ENCODE measurements around the gene KATNAL1. TPM values are rescaled to one million over a fixed set of nuclear protein-coding genes. Genes with fewer than 3 reads are reported as not detected.

The KATNAL1 gene
- total RNA-seq (10 to 100 TPM; 37.1 to 43.8 TPM), polyA plus RNA-seq (1 to 10 TPM; 6.3 to 6.9 TPM)
- long read RNA-seq, donor 1, full-length matches to known transcripts: 15 of 24 reads
- long read RNA-seq, donor 1, partial matches to known transcripts: 0 of 24 reads
- long read RNA-seq, donor 1, other reads (novel, unspliced or antisense): 9 of 24 reads
- long read RNA-seq, donor 2, full-length matches to known transcripts: 2 of 9 reads
- long read RNA-seq, donor 2, partial matches to known transcripts: 0 of 9 reads
- long read RNA-seq, donor 2, other reads (novel, unspliced or antisense): 7 of 9 reads

DNA sequence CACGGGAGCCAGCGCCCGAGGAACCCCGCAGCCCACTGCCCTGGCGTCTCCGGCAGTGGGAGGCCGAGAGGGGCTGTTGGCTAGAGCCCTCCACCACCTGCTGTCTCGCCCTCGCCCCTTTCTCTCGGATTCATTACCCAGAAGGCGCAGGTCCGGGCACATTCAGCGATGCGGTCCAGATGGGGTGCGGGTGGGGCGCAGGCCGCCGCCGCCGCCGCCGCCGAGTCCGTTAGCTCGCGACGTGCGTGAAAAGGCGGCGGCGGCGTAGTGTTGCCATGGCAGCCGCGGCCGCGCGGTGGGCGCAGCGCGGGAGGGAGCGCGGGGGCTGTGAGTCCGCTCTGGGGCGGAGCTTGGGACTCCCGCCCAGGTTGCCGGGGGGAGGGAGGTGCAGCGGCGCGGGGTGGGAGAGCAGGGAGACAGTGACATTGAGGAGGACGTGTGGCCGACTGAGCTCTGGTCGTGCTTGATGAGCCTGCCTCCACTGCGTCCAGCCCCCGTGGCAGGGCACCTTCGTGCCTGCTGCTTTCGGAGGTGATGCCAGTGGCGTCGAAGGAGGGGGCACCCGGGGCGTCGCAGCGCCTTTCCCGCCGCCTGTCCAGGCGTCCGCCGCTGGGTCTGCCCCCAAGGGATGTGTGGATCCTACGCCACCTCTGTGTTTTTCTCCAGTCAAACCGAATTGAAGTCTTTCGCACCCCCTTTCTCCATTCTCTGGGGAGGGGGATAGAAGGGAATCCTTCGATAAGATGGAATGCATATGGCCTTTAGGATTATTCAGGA lies at the start of gene KATNAL1:
KATNAL1 (minus strand) TSS at position 358 of the 777 bp plus-strand sequence. CDS start 23,774 bp downstream, outside the sequence.
- H3K4me1 ChIP-seq (ENCODE audit: control insufficient read depth in 1 of 2, insufficient read depth in 2 of 2, low read length in 2 of 2): peaks cover 0 to 4% of the 10 kb centered on the region in 2 donors
- DNase-seq (peak; percentile 87 to 94), ATAC-seq (ENCODE audit: low FRiP score) (peak; percentile 92)
- H3K4me3 ChIP-seq (ENCODE audit: low read length in 2 of 2): peak within 1 kb of the TSS; percentile 84 to 98
- H3K9me3 ChIP-seq (ENCODE audit: control insufficient read depth, low read length): no peaks in the 10 kb centered on the region
- no peaks in the 10 kb centered on the region for H3K36me3 ChIP-seq (ENCODE audit: control insufficient read depth in 1 of 2, insufficient read depth in 2 of 2, low read length in 1 of 2)
- peak within 1 kb of the TSS in 1 of 2 donors; percentile 62 for H3K27ac ChIP-seq (ENCODE audit: low read depth in 1 of 2, low read length in 2 of 2)
- no peaks in the 10 kb centered on the region for H3K27me3 ChIP-seq (ENCODE audit: control insufficient read depth in 1 of 2, insufficient read depth in 2 of 2, low read length in 1 of 2)
- WGBS, 2 donors: 0 to 1% methylated on average over 63 to 71 of the region's 71 CpGs
- intact Hi-C loops (cut with DNase I): loop anchor here (5.0 to 10.0 kb wide), 5 partner anchors 35 to 310 kb away; partner anchors contain the start of genes UBE2L5 (in 1 of the 2) and USPL1 (in 1 of the 2)

DNA sequence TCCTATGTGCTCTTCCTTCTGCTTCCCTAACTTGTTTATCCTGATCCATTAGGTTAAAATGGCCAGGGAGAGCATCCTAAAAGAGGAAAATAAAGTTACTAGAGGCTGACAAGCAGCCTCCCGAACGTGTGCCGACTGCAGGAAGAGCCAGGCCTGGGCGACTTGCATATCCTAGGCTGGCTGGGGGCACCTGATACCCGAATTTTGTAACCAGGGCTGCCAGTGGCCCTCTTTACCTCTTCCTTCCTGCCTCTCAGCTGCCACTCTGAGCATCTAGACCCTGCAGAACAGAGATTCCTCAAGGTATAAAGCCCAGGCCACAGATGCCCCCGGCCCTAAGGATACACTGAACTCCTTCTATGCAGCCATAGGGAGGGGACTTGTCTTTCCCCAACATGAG lies 48.5 kb upstream of the KATNAL1 start:
- intact Hi-C loops (cut with DNase I): no loop called here
- Histone ChIP-seq H3K4me3 (ENCODE audit: low read length in 2 of 2) (no peak overlapping the region), H3K36me3 (ENCODE audit: control insufficient read depth in 1 of 2, insufficient read depth in 2 of 2, low read length in 1 of 2) (no peaks in the 10 kb centered on the region), H3K27me3 (ENCODE audit: control insufficient read depth in 1 of 2, insufficient read depth in 2 of 2, low read length in 1 of 2) (no peaks in the 10 kb centered on the region), H3K27ac (ENCODE audit: low read depth in 1 of 2, low read length in 2 of 2) (no peak overlapping the region), H3K9me3 (ENCODE audit: control insufficient read depth, low read length) (peaks cover 2% of the 10 kb centered on the region), H3K4me1 (ENCODE audit: control insufficient read depth in 1 of 2, insufficient read depth in 2 of 2, low read length in 2 of 2) (no peaks in the 10 kb centered on the region)
- ATAC-seq (ENCODE audit: low FRiP score) (no peak), DNase-seq (no peak)
- 83 to 88% methylated on average over 6 of the region's 6 CpGs for WGBS, 2 donors

DNA sequence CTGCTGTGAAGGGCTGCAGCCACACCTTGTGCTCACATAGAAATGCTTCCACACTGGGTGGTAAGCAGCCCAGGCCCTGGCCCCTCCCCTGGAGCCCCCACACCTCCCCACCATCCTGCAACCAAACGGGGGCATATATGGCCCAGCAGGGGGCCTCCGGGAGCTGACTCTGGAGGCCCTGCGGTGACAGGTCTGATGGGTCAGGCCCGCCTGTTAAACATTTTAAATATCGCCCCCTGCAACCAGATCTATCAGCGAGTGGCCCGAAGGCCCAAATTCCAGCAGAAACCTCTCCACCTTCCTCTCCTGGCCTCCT lies 48.0 kb upstream of the KATNAL1 start:
- DNase-seq (no peak), ATAC-seq (ENCODE audit: low FRiP score) (peak; percentile 35)
- no peaks in the 10 kb centered on the region for H3K4me1 ChIP-seq (ENCODE audit: control insufficient read depth in 1 of 2, insufficient read depth in 2 of 2, low read length in 2 of 2)
- intact Hi-C loops (cut with DNase I): no loop called here
- H3K9me3 ChIP-seq (ENCODE audit: control insufficient read depth, low read length): peaks cover 2% of the 10 kb centered on the region
- no peaks in the 10 kb centered on the region for H3K36me3 ChIP-seq (ENCODE audit: control insufficient read depth in 1 of 2, insufficient read depth in 2 of 2, low read length in 1 of 2)
- 77 to 79% methylated on average over 7 of the region's 7 CpGs for WGBS, 2 donors
- H3K4me3 ChIP-seq (ENCODE audit: low read length in 2 of 2): no peak overlapping the region
- H3K27me3 ChIP-seq (ENCODE audit: control insufficient read depth in 1 of 2, insufficient read depth in 2 of 2, low read length in 1 of 2): no peaks in the 10 kb centered on the region
- H3K27ac ChIP-seq (ENCODE audit: low read depth in 1 of 2, low read length in 2 of 2): no peak overlapping the region

DNA sequence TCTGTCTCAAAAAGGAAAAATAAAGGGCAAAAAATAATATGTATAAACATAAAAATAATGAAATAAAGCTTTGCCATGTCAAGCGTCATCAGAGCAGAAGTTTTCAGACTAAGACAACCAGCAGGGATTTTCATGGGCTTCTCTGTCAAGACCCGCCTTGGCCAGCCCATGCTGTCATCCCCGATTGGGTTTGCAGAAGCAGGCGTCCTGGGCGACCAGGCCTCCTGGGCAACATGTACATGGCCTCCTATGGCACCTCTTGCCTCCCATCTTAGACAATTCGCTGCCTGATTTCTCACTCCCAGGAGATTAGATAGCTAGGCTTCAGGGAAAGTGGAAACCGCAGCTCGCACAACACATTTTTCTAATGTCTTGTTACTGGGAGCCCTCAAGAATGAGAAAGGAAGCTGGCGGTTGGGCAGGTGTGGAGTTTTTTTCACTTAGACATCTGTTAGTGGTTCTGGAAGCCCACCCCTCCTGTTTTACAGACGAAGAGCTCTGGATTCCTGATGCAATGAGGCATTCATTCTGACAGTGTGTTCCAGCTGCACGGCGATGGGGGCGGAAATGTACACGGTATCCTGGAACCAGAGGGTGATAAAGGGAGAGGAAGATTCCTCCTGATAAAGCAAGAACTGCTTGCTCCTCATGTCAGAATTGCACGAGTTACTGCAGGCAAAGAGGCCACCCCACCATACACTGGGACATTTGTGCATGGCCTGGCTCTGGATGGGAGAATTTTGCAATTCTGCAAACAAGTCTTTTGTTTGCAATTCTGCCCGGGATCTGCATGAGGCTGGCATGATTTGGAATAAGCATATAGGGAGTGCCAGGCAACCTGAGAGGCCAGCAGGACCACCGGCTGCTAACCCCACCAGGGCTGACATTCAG lies 47.4 kb upstream of the KATNAL1 start:
- Histone ChIP-seq H3K9me3 (ENCODE audit: control insufficient read depth, low read length) (peaks cover 2% of the 10 kb centered on the region), H3K27me3 (ENCODE audit: control insufficient read depth in 1 of 2, insufficient read depth in 2 of 2, low read length in 1 of 2) (no peaks in the 10 kb centered on the region), H3K27ac (ENCODE audit: low read depth in 1 of 2, low read length in 2 of 2) (no peak overlapping the region), H3K4me1 (ENCODE audit: control insufficient read depth in 1 of 2, insufficient read depth in 2 of 2, low read length in 2 of 2) (no peaks in the 10 kb centered on the region), H3K4me3 (ENCODE audit: low read length in 2 of 2) (no peak overlapping the region), H3K36me3 (ENCODE audit: control insufficient read depth in 1 of 2, insufficient read depth in 2 of 2, low read length in 1 of 2) (no peaks in the 10 kb centered on the region)
- intact Hi-C loops (cut with DNase I): no loop called here
- no peak for ATAC-seq (ENCODE audit: low FRiP score)
- WGBS, 2 donors: 86 to 88% methylated on average over 17 of the region's 17 CpGs
- DNase-seq: no peak

DNA sequence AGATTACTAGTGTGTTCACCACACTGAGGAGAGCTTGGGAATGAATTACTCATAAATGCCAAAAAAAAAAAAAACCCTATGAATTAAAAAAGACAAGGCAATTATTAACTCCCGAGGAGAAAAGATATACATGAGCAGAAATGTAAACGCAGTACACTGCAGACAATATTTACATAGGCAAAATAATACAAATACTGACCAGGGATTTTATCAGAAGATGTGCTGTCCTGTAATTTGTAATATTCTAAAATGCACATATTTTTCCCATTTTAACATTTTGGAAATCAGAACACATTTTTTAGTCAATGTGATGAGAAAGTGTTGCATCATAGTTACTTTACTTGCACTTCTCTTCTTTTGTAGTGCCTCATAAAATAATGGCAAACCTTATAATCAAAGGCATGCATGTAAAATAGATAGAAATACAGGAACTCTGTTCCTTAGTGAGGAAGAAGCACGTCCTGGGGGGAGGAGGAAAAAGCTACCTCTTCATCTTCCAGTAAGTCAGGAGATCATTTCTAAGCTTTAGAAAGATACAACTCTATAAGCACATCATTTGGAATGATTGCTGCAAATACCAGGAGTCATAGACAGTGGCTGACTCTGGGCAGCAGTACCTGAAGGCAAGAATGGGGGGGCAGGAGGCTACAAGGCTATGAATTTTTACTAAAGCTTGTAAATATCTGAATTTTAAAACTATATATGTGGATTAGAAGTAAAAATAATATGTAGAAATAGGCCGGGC lies 46.3 kb upstream of the KATNAL1 start:
- Histone ChIP-seq H3K4me3 (ENCODE audit: low read length in 2 of 2) (no peak overlapping the region), H3K27me3 (ENCODE audit: control insufficient read depth in 1 of 2, insufficient read depth in 2 of 2, low read length in 1 of 2) (no peaks in the 10 kb centered on the region), H3K9me3 (ENCODE audit: control insufficient read depth, low read length) (peaks cover 2% of the 10 kb centered on the region), H3K4me1 (ENCODE audit: control insufficient read depth in 1 of 2, insufficient read depth in 2 of 2, low read length in 2 of 2) (no peaks in the 10 kb centered on the region), H3K27ac (ENCODE audit: low read depth in 1 of 2, low read length in 2 of 2) (no peak overlapping the region), H3K36me3 (ENCODE audit: control insufficient read depth in 1 of 2, insufficient read depth in 2 of 2, low read length in 1 of 2) (no peaks in the 10 kb centered on the region)
- ATAC-seq (ENCODE audit: low FRiP score) (no peak), DNase-seq (no peak)
- intact Hi-C loops (cut with DNase I): no loop called here
- 87 to 90% methylated on average over 4 of the region's 4 CpGs for WGBS, 2 donors

GRCh38 chr13:30353060-30353459 lies 45.7 kb upstream of the KATNAL1 start:
- DNase-seq (no peak), ATAC-seq (ENCODE audit: low FRiP score) (no peak)
- Histone ChIP-seq H3K36me3 (ENCODE audit: control insufficient read depth in 1 of 2, insufficient read depth in 2 of 2, low read length in 1 of 2) (no peaks in the 10 kb centered on the region), H3K4me1 (ENCODE audit: control insufficient read depth in 1 of 2, insufficient read depth in 2 of 2, low read length in 2 of 2) (no peaks in the 10 kb centered on the region), H3K27ac (ENCODE audit: low read depth in 1 of 2, low read length in 2 of 2) (no peak overlapping the region), H3K9me3 (ENCODE audit: control insufficient read depth, low read length) (peaks cover 2% of the 10 kb centered on the region), H3K4me3 (ENCODE audit: low read length in 2 of 2) (no peak overlapping the region), H3K27me3 (ENCODE audit: control insufficient read depth in 1 of 2, insufficient read depth in 2 of 2, low read length in 1 of 2) (no peaks in the 10 kb centered on the region)
- WGBS, 2 donors: 88 to 90% methylated on average over 4 of the region's 4 CpGs
- intact Hi-C loops (cut with DNase I): no loop called here

DNA sequence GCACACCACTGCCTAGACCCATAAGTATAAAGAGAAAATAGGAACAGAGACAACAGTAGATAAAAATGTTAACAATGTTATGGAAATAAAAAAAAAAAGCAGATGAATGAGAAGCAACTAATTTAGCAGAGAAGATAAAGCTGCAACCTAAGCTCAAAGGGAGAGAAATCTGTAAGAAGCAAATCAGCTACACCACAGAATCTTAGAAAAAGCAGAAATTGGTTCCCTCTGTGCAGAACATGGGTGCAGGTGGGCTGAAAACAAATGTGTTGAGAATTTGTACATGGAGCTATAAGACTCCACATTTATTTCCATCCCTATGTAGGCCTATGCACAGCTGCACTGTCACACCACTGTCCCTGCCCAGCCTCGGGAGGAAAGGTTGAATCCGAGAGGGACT lies 44.8 kb upstream of the KATNAL1 start:
- Histone ChIP-seq H3K9me3 (ENCODE audit: control insufficient read depth, low read length) (peaks cover 2% of the 10 kb centered on the region), H3K4me3 (ENCODE audit: low read length in 2 of 2) (no peak overlapping the region), H3K4me1 (ENCODE audit: control insufficient read depth in 1 of 2, insufficient read depth in 2 of 2, low read length in 2 of 2) (no peaks in the 10 kb centered on the region), H3K36me3 (ENCODE audit: control insufficient read depth in 1 of 2, insufficient read depth in 2 of 2, low read length in 1 of 2) (no peaks in the 10 kb centered on the region), H3K27me3 (ENCODE audit: control insufficient read depth in 1 of 2, insufficient read depth in 2 of 2, low read length in 1 of 2) (no peaks in the 10 kb centered on the region), H3K27ac (ENCODE audit: low read depth in 1 of 2, low read length in 2 of 2) (no peak overlapping the region)
- WGBS, 2 donors: 95 to 98% methylated on average over 2 of the region's 2 CpGs
- intact Hi-C loops (cut with DNase I): no loop called here
- DNase-seq (no peak), ATAC-seq (ENCODE audit: low FRiP score) (no peak)

GRCh38 chr13:30346789-30347167 lies 39.4 kb upstream of the KATNAL1 start:
- H3K9me3 ChIP-seq (ENCODE audit: control insufficient read depth, low read length): no peaks in the 10 kb centered on the region
- DNase-seq (no peak), ATAC-seq (ENCODE audit: low FRiP score) (no peak)
- no peak overlapping the region for H3K4me3 ChIP-seq (ENCODE audit: low read length in 2 of 2)
- WGBS, 2 donors: 89 to 92% methylated on average over 4 of the region's 4 CpGs
- intact Hi-C loops (cut with DNase I): loop anchor here in 1 of 2 donors (10.0 kb wide), 1 partner anchor 118 kb away; the partner anchor contains the start of gene HMGB1
- no peak overlapping the region for H3K27ac ChIP-seq (ENCODE audit: low read depth in 1 of 2, low read length in 2 of 2)
- no peaks in the 10 kb centered on the region for H3K27me3 ChIP-seq (ENCODE audit: control insufficient read depth in 1 of 2, insufficient read depth in 2 of 2, low read length in 1 of 2)
- H3K4me1 ChIP-seq (ENCODE audit: control insufficient read depth in 1 of 2, insufficient read depth in 2 of 2, low read length in 2 of 2): peaks cover 0 to 3% of the 10 kb centered on the region in 2 donors
- no peaks in the 10 kb centered on the region for H3K36me3 ChIP-seq (ENCODE audit: control insufficient read depth in 1 of 2, insufficient read depth in 2 of 2, low read length in 1 of 2)

All from aorta (tissue), 5 donors.